CD4-positive, alpha-beta T cell (primary cell): Measurements from ENCODE around the gene ENPP7. TPM values are rescaled to one million over a fixed set of nuclear protein-coding genes. Genes with fewer than 3 reads are reported as not detected.
"Not testable (repeated sequence)": the region's sequence is repeated elsewhere in the genome, so short reads cannot be mapped to it uniquely, and the experiment has no call there.

ENCODE experiments used
- ATAC-seq: fragments of 200-7000 bp; cut with Tn5 transposase; one replicate; pipeline ENCODE4 v1.10.0; 2022; ENCODE audit warnings: mild to moderate bottlenecking; ENCODE audit not compliant: poor library complexity
- CTCF ChIA-PET: fragments of 350-600 bp; sonication (Branson Sonifier 250); formaldehyde crosslinking; loops from one replicate; lab custom pipeline; 2021; ENCODE audit warnings: antibody characterized with exemption, inconsistent platforms; lab: Charles Lee
- POLR2A ChIA-PET: fragments of 350-600 bp; sonication (Branson Sonifier 250); formaldehyde crosslinking; loops from one replicate; lab custom pipeline; 2021; ENCODE audit warnings: antibody characterized with exemption, inconsistent platforms; lab: Charles Lee
- DNase-seq, 14 experiments: peaks; one replicate each; pipeline ENCODE4 v3.0.0-alpha.2; 2013 to 2020; ENCODE audit warnings: mixed read lengths in 2 of 14
- H3K27ac ChIP-seq, 2 donors: one replicate each; pipeline versions ENCODE4 v1.5.1 to v1.7.0; 2013; ENCODE audit warnings: low read length in 2 of 2, low read depth in 1 of 2, mild to moderate bottlenecking in 1 of 2
- H3K27me3 ChIP-seq, 2 experiments: 1 replicate in 1 of 2; 2 replicates in 1 of 2; pipeline versions ENCODE4 v1.6.1 to v1.7.0; 2013; ENCODE audit warnings: low read length in 2 of 2, control low read depth in 1 of 2, mild to moderate bottlenecking in 1 of 2, moderate library complexity in 1 of 2; ENCODE audit not compliant: insufficient read depth in 2 of 2, control insufficient read depth in 1 of 2
- H3K36me3 ChIP-seq: one replicate; pipeline ENCODE4 v1.6.1; 2013; ENCODE audit warnings: low read length, control low read depth; ENCODE audit not compliant: insufficient read depth
- H3K4me1 ChIP-seq: one replicate; pipeline ENCODE4 v1.6.1; 2013; ENCODE audit warnings: low read length, control low read depth; ENCODE audit not compliant: insufficient read depth
- H3K4me3 ChIP-seq: one replicate; pipeline ENCODE4 v1.5.1; 2013; ENCODE audit warnings: mild to moderate bottlenecking, low read length, moderate library complexity
- H3K9me3 ChIP-seq, 2 experiments: 1 replicate in 1 of 2; 2 replicates in 1 of 2; pipeline versions ENCODE4 v1.6.1 to v1.7.0; 2013; ENCODE audit warnings: low read length in 2 of 2, mild to moderate bottlenecking in 2 of 2, control low read depth in 1 of 2, moderate library complexity in 1 of 2; ENCODE audit not compliant: control insufficient read depth in 1 of 2, insufficient read depth in 1 of 2
- H3K27ac Mint-ChIP-seq: one replicate; pipeline ENCODE4 v1.8.0; 2020; ENCODE audit warnings: mixed read lengths
- H3K27me3 Mint-ChIP-seq: one replicate; pipeline ENCODE4 v1.8.0; 2021; ENCODE audit warnings: mixed read lengths
- H3K36me3 Mint-ChIP-seq: one replicate; pipeline ENCODE4 v1.8.0; 2021; ENCODE audit warnings: low read depth, mixed read lengths
- H3K4me1 Mint-ChIP-seq: one replicate; pipeline ENCODE4 v1.8.0; 2021; ENCODE audit warnings: low read depth, mixed read lengths
- H3K4me3 Mint-ChIP-seq: one replicate; pipeline ENCODE4 v1.8.0; 2020; ENCODE audit warnings: mild to moderate bottlenecking, mixed read lengths
- H3K9me3 Mint-ChIP-seq: one replicate; pipeline ENCODE4 v1.8.0; 2020; ENCODE audit warnings: mixed read lengths
- intact Hi-C, 2 experiments: fragments of 100-400 bp; cut with DNase I in 1 of 2; cut with micrococcal nuclease in 1 of 2; formaldehyde crosslinking; loops; one replicate each; pipeline versions ENCODE4 v1.15.1 to v1.9.0; 2023 to 2025; cut with DNase I, micrococcal nuclease
- total RNA-seq, 174 experiments: library from RNA in 2 of 174; stranded (reverse) in 2 of 174; gene quantifications; one replicate each; pipeline ENCODE4 v1.2.3 and lab custom pipeline; 2021 to 2026
- TF ChIP-seq, protein P1 (sequence below): fragments of 200-600 bp; IDR thresholded peaks from one replicate; pipeline ENCODE4 v1.8.0; 2022; ENCODE audit warnings: antibody characterized with exemption, mild to moderate bottlenecking

The ENPP7 gene
- total RNA-seq, 2 experiments from 2014 or later, result not detected

- POLR2A ChIA-PET, result no interaction called here
- H3K36me3 Mint-ChIP-seq, result no peaks in the 10 kb centered on the region
- H3K27ac Mint-ChIP-seq, result no peak overlapping the region
- no peaks in the 10 kb centered on the region for H3K4me1 Mint-ChIP-seq
- H3K4me1 ChIP-seq, result no peaks in the 10 kb centered on the region
- no peaks in the 10 kb centered on the region for H3K9me3 ChIP-seq
- TF ChIP-seq, protein P1, sequence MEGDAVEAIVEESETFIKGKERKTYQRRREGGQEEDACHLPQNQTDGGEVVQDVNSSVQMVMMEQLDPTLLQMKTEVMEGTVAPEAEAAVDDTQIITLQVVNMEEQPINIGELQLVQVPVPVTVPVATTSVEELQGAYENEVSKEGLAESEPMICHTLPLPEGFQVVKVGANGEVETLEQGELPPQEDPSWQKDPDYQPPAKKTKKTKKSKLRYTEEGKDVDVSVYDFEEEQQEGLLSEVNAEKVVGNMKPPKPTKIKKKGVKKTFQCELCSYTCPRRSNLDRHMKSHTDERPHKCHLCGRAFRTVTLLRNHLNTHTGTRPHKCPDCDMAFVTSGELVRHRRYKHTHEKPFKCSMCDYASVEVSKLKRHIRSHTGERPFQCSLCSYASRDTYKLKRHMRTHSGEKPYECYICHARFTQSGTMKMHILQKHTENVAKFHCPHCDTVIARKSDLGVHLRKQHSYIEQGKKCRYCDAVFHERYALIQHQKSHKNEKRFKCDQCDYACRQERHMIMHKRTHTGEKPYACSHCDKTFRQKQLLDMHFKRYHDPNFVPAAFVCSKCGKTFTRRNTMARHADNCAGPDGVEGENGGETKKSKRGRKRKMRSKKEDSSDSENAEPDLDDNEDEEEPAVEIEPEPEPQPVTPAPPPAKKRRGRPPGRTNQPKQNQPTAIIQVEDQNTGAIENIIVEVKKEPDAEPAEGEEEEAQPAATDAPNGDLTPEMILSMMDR, result no peak
- H3K4me3 ChIP-seq, result no peak overlapping the region
- H3K9me3 Mint-ChIP-seq, result no peaks in the 10 kb centered on the region
- peaks cover 38% of the 10 kb centered on the region for H3K27me3 Mint-ChIP-seq
- no peak for DNase-seq
- H3K4me3 Mint-ChIP-seq, result no peak overlapping the region
- ATAC-seq, result no peak
- CTCF ChIA-PET, result interaction anchor here (0.7 to 1.3 kb wide), 2 partner anchors 77 to 79 kb away, joined by 3 to 5 read pairs; no protein-coding TSS in a partner anchor
- intact Hi-C loops, result no loop called here
- H3K27me3 ChIP-seq, result peaks cover 10 to 12% of the 10 kb centered on the region in 2 experiments
- H3K36me3 ChIP-seq, result no peaks in the 10 kb centered on the region
- H3K27ac ChIP-seq, result no peak overlapping the region
Measured at GRCh38 chr17:79765708-79766107, 35.0 kb downstream of the ENPP7 start.

GRCh38 chr17:79769570-79770506 is 39.1 kb downstream of the ENPP7 start:
- H3K4me3 Mint-ChIP-seq, result no peak overlapping the region
- ATAC-seq (no peak), DNase-seq (no peak)
- no peaks in the 10 kb centered on the region for H3K36me3 ChIP-seq
- no peak overlapping the region for H3K27ac ChIP-seq
- no peaks in the 10 kb centered on the region for H3K9me3 ChIP-seq
- ChIA-PET POLR2A (no interaction called here), CTCF (interaction anchor here (0.7 to 1.1 kb wide), 2 partner anchors 19 to 23 kb away, joined by 3 read pairs; no protein-coding TSS in a partner anchor)
- no peak overlapping the region for H3K27ac Mint-ChIP-seq
- H3K4me1 ChIP-seq, result no peaks in the 10 kb centered on the region
- H3K4me3 ChIP-seq, result no peak overlapping the region
- intact Hi-C loops, result no loop called here
- H3K27me3 Mint-ChIP-seq, result peaks cover 55% of the 10 kb centered on the region
- no peaks in the 10 kb centered on the region for H3K36me3 Mint-ChIP-seq
- no peaks in the 10 kb centered on the region for H3K4me1 Mint-ChIP-seq
- H3K9me3 Mint-ChIP-seq, result no peaks in the 10 kb centered on the region
- H3K27me3 ChIP-seq, result peaks cover 21 to 30% of the 10 kb centered on the region in 2 experiments
- TF ChIP-seq, protein P1, result no peak

DNA sequence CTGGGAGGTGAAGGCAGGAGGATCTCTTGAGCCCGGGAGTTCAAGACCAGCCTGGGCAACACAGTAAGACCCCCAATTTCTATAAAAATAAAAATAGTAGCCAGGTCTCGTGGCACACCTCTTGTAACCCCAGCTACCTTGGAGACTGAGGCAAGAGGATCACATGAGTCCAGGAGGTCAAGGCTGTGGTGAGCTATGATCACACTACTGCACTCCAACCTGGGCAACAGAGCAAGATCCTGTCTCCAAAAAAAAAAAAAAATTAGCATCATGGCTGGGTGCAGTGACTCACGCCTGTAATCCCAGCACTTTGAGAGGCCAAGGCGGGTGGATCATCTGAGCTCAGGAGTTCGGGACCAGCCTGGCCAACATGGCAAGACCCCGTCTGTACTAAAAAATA is 40.5 kb downstream of the ENPP7 start:
- TF ChIP-seq, protein P1, result no peak
- intact Hi-C loops, result no loop called here
- H3K27me3 Mint-ChIP-seq, result peaks cover 70% of the 10 kb centered on the region
- no peaks in the 10 kb centered on the region for H3K9me3 Mint-ChIP-seq
- Histone ChIP-seq H3K9me3 (no peaks in the 10 kb centered on the region), H3K36me3 (no peaks in the 10 kb centered on the region), H3K4me1 (no peaks in the 10 kb centered on the region), H3K27me3 (peaks cover 26 to 44% of the 10 kb centered on the region in 2 experiments), H3K27ac (no peak overlapping the region), H3K4me3 (no peak overlapping the region)
- no peak overlapping the region for H3K27ac Mint-ChIP-seq
- CTCF ChIA-PET, result interaction anchor here (1.1 kb wide), 1 partner anchor 18 kb away, joined by 3 read pairs; no protein-coding TSS in a partner anchor
- no peak for ATAC-seq
- H3K4me1 Mint-ChIP-seq, result no peaks in the 10 kb centered on the region
- H3K36me3 Mint-ChIP-seq, result no peaks in the 10 kb centered on the region
- no peak for DNase-seq
- POLR2A ChIA-PET, result no interaction called here
- no peak overlapping the region for H3K4me3 Mint-ChIP-seq

DNA sequence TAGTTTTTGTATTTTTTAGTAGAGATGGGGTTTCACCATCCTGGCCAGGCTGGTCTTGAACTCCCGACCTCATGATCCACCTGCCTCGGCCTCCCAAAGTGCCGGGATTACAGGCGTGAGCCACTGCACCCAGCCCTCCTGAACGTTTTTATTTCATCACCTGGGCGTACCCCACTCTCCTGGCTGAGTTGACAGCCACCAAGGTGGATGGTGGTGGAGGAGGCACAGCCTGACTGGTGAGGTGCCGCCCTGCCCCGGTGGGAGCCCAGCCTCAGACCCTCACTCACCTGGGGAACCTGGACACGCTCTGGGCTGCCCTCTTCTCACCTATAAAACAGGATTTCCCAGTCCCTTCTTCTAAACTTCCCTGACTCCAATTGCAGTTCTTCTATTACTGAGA is 42.0 kb downstream of the ENPP7 start:
- H3K36me3 ChIP-seq, H3K9me3 ChIP-seq, H3K4me3 Mint-ChIP-seq, H3K36me3 Mint-ChIP-seq, H3K4me3 ChIP-seq, H3K9me3 Mint-ChIP-seq, ATAC-seq, H3K27ac ChIP-seq, intact Hi-C loops, DNase-seq, POLR2A ChIA-PET, H3K27ac Mint-ChIP-seq, H3K4me1 ChIP-seq, H3K4me1 Mint-ChIP-seq: not testable (repeated sequence)
- peaks cover 38 to 57% of the 10 kb centered on the region in 2 experiments for H3K27me3 ChIP-seq
- peaks cover 75% of the 10 kb centered on the region for H3K27me3 Mint-ChIP-seq
- CTCF ChIA-PET, result interaction anchor here (1.4 kb wide), 1 partner anchor 31 kb away, joined by 4 read pairs; no protein-coding TSS in a partner anchor
